IMR-90 (cell line): ENCODE results near the gene SLC25A24. TPM values are rescaled to one million over a fixed set of nuclear protein-coding genes. Genes with fewer than 3 reads are reported as not detected.
A peak's percentile ranks its signal among the peaks of the same experiment; 100 is the strongest.

ENCODE experiments used
- ATAC-seq: fragments of 200-7000 bp; cut with Tn5 transposase; 2 replicates; pipeline ENCODE4 v1.9.1; 2020; ENCODE audit warnings: low read depth, mild to moderate bottlenecking, moderate library complexity
- BruUV-seq: library from RNA; stranded (reverse); fragments of 400-500 nt; replicated peaks from 2 replicates; lab custom pipeline; 2021; lab: Mats Ljungman, UMichigan
- CTCF ChIA-PET: fragments of 300-600 bp; formaldehyde crosslinking; extraction: SDS; loops from one replicate; lab custom pipeline; 2021; ENCODE audit warnings: antibody characterized with exemption; lab: Yijun Ruan, JAX
- POLR2A ChIA-PET: fragments of 300-600 bp; sonication (Branson Sonifier 250); formaldehyde crosslinking; loops from one replicate; lab custom pipeline; 2022; ENCODE audit warnings: antibody characterized with exemption; ENCODE audit not compliant: unreplicated experiment; lab: Charles Lee
- DNase-seq: peaks from one replicate; pipeline ENCODE4 v3.0.0; 2013
- H2AFZ ChIP-seq: replicated peaks from 2 replicates; pipeline ENCODE3; 2013; ENCODE audit warnings: low read length, mild to moderate bottlenecking; ENCODE audit not compliant: poor library complexity
- H2AK5ac ChIP-seq: 2 replicates; pipeline ENCODE4 v1.6.1; 2013; ENCODE audit warnings: low read depth, low read length, inconsistent platforms
- H2AK9ac ChIP-seq: replicated peaks from 2 replicates; pipeline ENCODE3; 2013; ENCODE audit warnings: mild to moderate bottlenecking, low read depth, low read length, moderate library complexity; ENCODE audit not compliant: poor library complexity
- H2BK120ac ChIP-seq: 2 replicates; pipeline ENCODE4 v1.6.1; 2013; ENCODE audit warnings: low read depth, low read length, inconsistent platforms
- H2BK15ac ChIP-seq: 3 replicates; pipeline ENCODE4 v1.6.1; 2013; ENCODE audit warnings: low read depth, low read length, inconsistent platforms
- H2BK20ac ChIP-seq: 2 replicates; pipeline ENCODE4 v1.6.1; 2013; ENCODE audit warnings: low read depth, mild to moderate bottlenecking, inconsistent platforms, low read length, moderate library complexity
- H2BK5ac ChIP-seq: 2 replicates; pipeline ENCODE4 v1.6.1; 2013; ENCODE audit warnings: mild to moderate bottlenecking, low read depth, low read length, inconsistent platforms; ENCODE audit not compliant: poor library complexity, severe bottlenecking
- H3K14ac ChIP-seq: replicated peaks from 2 replicates; pipeline ENCODE4 v1.6.1; 2013; ENCODE audit warnings: low read depth, low read length, inconsistent platforms
- H3K18ac ChIP-seq: 2 replicates; pipeline ENCODE4 v1.6.1; 2013; ENCODE audit warnings: low read depth, low read length, control low read depth
- H3K23ac ChIP-seq: 2 replicates; pipeline ENCODE4 v1.6.1; 2013; ENCODE audit warnings: low read depth, low read length, inconsistent platforms
- H3K27ac ChIP-seq: 2 replicates; pipeline ENCODE4 v1.5.1; 2013; ENCODE audit warnings: mild to moderate bottlenecking, control low read depth, low read length; ENCODE audit not compliant: insufficient read depth
- H3K27me3 ChIP-seq: 2 replicates; pipeline ENCODE4 v1.6.1; 2013; ENCODE audit warnings: low read length; ENCODE audit not compliant: control insufficient read depth, insufficient read depth
- H3K36me3 ChIP-seq: 2 replicates; pipeline ENCODE4 v1.6.1; 2013; ENCODE audit warnings: low read length, mixed read lengths; ENCODE audit not compliant: control insufficient read depth, insufficient read depth
- H3K4ac ChIP-seq: 2 replicates; pipeline ENCODE4 v1.6.1; 2013; ENCODE audit warnings: low read depth, low read length, inconsistent platforms
- H3K4me1 ChIP-seq: 2 replicates; pipeline ENCODE4 v1.6.1; 2013; ENCODE audit warnings: low read length, mixed read lengths; ENCODE audit not compliant: control insufficient read depth, insufficient read depth
- H3K4me2 ChIP-seq: 2 replicates; pipeline ENCODE4 v1.6.1; 2013; ENCODE audit warnings: low read depth, mild to moderate bottlenecking, control low read depth, low read length, moderate library complexity
- H3K4me3 ChIP-seq: 2 replicates; pipeline ENCODE4 v1.5.1; 2013; ENCODE audit warnings: low read depth, mild to moderate bottlenecking, control low read depth, low read length, moderate library complexity; ENCODE audit not compliant: insufficient read depth
- H3K56ac ChIP-seq: 2 replicates; pipeline ENCODE4 v1.6.1; 2013; ENCODE audit warnings: low read length, inconsistent platforms; ENCODE audit not compliant: insufficient read depth; ENCODE audit errors: extremely low read depth
- H3K79me1 ChIP-seq, 2 experiments: 2 replicates each; pipeline ENCODE4 v1.6.1; 2013; ENCODE audit warnings: low read length in 2 of 2, inconsistent platforms in 1 of 2, low read depth in 1 of 2
- H3K9ac ChIP-seq: 2 replicates; pipeline ENCODE4 v1.6.1; 2013; ENCODE audit warnings: low read depth, low read length, control low read depth
- H3K9me1 ChIP-seq: 2 replicates; pipeline ENCODE4 v1.6.1; 2013; ENCODE audit warnings: low read length, inconsistent platforms; ENCODE audit not compliant: insufficient read depth
- H3K9me3 ChIP-seq: 2 replicates; pipeline ENCODE4 v1.6.1; 2013; ENCODE audit warnings: low read length; ENCODE audit not compliant: control insufficient read depth, insufficient read depth
- H4K20me1 ChIP-seq: 2 replicates; pipeline ENCODE4 v1.6.1; 2013; ENCODE audit warnings: low read length, inconsistent platforms; ENCODE audit not compliant: insufficient read depth
- H4K5ac ChIP-seq: 2 replicates; pipeline ENCODE4 v1.6.1; 2013; ENCODE audit warnings: mild to moderate bottlenecking, low read depth, low read length, control low read depth
- H4K8ac ChIP-seq, 2 experiments: 2 replicates each; pipeline ENCODE4 v1.6.1; 2013; ENCODE audit warnings: low read depth in 2 of 2, low read length in 2 of 2, control low read depth in 1 of 2, inconsistent platforms in 1 of 2
- H4K91ac ChIP-seq: 2 replicates; pipeline ENCODE4 v1.6.1; 2013; ENCODE audit warnings: low read depth, low read length, inconsistent platforms; ENCODE audit not compliant: insufficient read depth
- MAFK ChIP-seq: IDR thresholded peaks from 2 replicates; pipeline ENCODE4 v1.6.1; 2012; ENCODE audit warnings: low read depth, low read length, improper control_type of control experiment
- MAZ ChIP-seq: IDR thresholded peaks from 2 replicates; pipeline ENCODE4 v1.6.1; 2012; ENCODE audit warnings: low read depth, mild to moderate bottlenecking, low read length, improper control_type of control experiment, moderate library complexity, borderline replicate concordance
- MXI1 ChIP-seq: IDR thresholded peaks from 2 replicates; pipeline ENCODE4 v1.6.1; 2012; ENCODE audit warnings: low read depth, mild to moderate bottlenecking, low read length, moderate library complexity, borderline replicate concordance
- RFX5 ChIP-seq: IDR thresholded peaks from 2 replicates; pipeline ENCODE4 v1.8.0; 2012; ENCODE audit warnings: low read depth, mild to moderate bottlenecking, low read length, moderate library complexity
- dilution Hi-C: fragments of 300-500 bp; cut with HindIII; formaldehyde crosslinking; loops from one replicate; pipeline ENCODE4 v1.14.3; 2018; ENCODE audit warnings: low sequenced_read_pairs; ENCODE audit not compliant: unreplicated experiment
- in situ Hi-C: fragments of 300-500 bp; cut with MboI; formaldehyde crosslinking; loops from 3 replicates; pipeline ENCODE4 v1.14.3; 2019; ENCODE audit warnings: low sequenced_read_pairs, inconsistent platforms, mixed read lengths
- intact Hi-C: fragments of 100-400 bp; cut with micrococcal nuclease; formaldehyde crosslinking; loops from 2 replicates; pipeline ENCODE4 v1.10.0; 2022
- polyA plus RNA-seq, 3 experiments: library from polyadenylated mRNA; depleted of rRNA; stranded (reverse); fragments of >200 nt; gene quantifications; 2 replicates each; pipeline ENCODE4 v1.2.3, GENCODE V29; 2012; ENCODE audit warnings: low replicate concordance in 1 of 3
- total RNA-seq: library from RNA; depleted of rRNA; stranded (reverse); fragments of >200 nt; gene quantifications from 2 replicates; pipeline ENCODE4 v1.2.3, GENCODE V29; 2012
- TF ChIP-seq, protein P1 (sequence below): fragments of 150-350 bp; IDR thresholded peaks from 2 replicates; pipeline ENCODE4 v1.6.1; 2016; ENCODE audit warnings: low read depth, mild to moderate bottlenecking, low read length, moderate library complexity, borderline replicate concordance
- TF ChIP-seq, protein P2 (sequence below): conservative IDR thresholded peaks from 2 replicates; pipeline ENCODE4 v1.5.1; 2012; ENCODE audit warnings: mild to moderate bottlenecking, low read depth, low read length, improper control_type of control experiment
- TF ChIP-seq, protein P3 (sequence below): fragments of 150-350 bp; IDR thresholded peaks from 2 replicates; pipeline ENCODE4 v1.6.1; 2017; ENCODE audit warnings: mild to moderate bottlenecking, antibody characterized with exemption, low read length, low read depth

Gene SLC25A24
- total and polyA plus RNA-seq, 2 of the 4 experiments (the other 2 are of a cell fraction) = 19.4 to 20.4 TPM

DNA sequence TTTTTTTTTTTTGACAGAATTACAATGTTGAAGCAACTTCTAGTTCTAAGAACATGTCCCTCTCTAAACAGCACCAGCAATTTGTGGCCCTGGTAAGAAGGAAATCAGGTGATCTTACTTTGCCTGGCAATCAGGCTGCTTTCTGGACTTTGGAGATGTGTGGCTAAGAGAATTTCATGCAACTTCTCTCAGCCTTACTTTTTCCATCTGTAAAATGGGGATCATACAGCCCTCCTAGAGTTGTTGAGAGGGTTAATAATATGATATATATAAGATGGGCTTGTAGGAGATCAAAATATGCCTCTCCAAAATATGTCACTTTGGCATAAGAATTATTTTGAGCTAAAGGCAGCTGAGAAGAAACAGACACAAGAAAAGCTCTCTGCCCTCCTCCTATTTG, 92.0 kb downstream of the SLC25A24 start:
- Histone ChIP-seq H3K9me1 (no peaks in the 10 kb centered on the region), H3K4ac (no peak overlapping the region), H3K9ac (no peak overlapping the region), H3K4me3 (no peak overlapping the region), H3K4me1 (no peaks in the 10 kb centered on the region), H3K79me1 (no peaks in the 10 kb centered on the region), H3K14ac (no peak overlapping the region), H3K9me3 (no peaks in the 10 kb centered on the region), H3K36me3 (no peaks in the 10 kb centered on the region), H4K8ac (0 out of 4 replicates have a peak overlapping the region, but pooled peaks of 1 of the 2 experiments have one; percentile 55), H3K27ac (no peak overlapping the region), H4K20me1 (no peaks in the 10 kb centered on the region), H4K91ac (no peak overlapping the region), H2BK20ac (no peak overlapping the region), H2AK9ac (no peak overlapping the region), H2AK5ac (no peak overlapping the region), H2BK5ac (no peak overlapping the region), H3K18ac (no peak overlapping the region), H3K27me3 (no peaks in the 10 kb centered on the region; the same call in none of the 2 replicates), H2BK120ac (no peak overlapping the region), H3K56ac (no peak overlapping the region), H3K4me2 (no peak overlapping the region), H2AFZ (no peak overlapping the region), H4K5ac (no peak overlapping the region), H2BK15ac (no peak overlapping the region), H3K23ac (no peak overlapping the region)
- TF ChIP-seq MAZ (no peak), MXI1 (no peak), MAFK (no peak), RFX5 (no peak)
- TF ChIP-seq, protein P1, sequence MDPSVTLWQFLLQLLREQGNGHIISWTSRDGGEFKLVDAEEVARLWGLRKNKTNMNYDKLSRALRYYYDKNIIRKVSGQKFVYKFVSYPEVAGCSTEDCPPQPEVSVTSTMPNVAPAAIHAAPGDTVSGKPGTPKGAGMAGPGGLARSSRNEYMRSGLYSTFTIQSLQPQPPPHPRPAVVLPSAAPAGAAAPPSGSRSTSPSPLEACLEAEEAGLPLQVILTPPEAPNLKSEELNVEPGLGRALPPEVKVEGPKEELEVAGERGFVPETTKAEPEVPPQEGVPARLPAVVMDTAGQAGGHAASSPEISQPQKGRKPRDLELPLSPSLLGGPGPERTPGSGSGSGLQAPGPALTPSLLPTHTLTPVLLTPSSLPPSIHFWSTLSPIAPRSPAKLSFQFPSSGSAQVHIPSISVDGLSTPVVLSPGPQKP = no peak
- TF ChIP-seq, protein P2, sequence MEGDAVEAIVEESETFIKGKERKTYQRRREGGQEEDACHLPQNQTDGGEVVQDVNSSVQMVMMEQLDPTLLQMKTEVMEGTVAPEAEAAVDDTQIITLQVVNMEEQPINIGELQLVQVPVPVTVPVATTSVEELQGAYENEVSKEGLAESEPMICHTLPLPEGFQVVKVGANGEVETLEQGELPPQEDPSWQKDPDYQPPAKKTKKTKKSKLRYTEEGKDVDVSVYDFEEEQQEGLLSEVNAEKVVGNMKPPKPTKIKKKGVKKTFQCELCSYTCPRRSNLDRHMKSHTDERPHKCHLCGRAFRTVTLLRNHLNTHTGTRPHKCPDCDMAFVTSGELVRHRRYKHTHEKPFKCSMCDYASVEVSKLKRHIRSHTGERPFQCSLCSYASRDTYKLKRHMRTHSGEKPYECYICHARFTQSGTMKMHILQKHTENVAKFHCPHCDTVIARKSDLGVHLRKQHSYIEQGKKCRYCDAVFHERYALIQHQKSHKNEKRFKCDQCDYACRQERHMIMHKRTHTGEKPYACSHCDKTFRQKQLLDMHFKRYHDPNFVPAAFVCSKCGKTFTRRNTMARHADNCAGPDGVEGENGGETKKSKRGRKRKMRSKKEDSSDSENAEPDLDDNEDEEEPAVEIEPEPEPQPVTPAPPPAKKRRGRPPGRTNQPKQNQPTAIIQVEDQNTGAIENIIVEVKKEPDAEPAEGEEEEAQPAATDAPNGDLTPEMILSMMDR = no peak
- TF ChIP-seq, protein P3, sequence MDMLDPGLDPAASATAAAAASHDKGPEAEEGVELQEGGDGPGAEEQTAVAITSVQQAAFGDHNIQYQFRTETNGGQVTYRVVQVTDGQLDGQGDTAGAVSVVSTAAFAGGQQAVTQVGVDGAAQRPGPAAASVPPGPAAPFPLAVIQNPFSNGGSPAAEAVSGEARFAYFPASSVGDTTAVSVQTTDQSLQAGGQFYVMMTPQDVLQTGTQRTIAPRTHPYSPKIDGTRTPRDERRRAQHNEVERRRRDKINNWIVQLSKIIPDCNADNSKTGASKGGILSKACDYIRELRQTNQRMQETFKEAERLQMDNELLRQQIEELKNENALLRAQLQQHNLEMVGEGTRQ = no peak
- BruUV-seq = no TSS peak
- intact Hi-C loops = no loop called here
- ChIA-PET POLR2A (no interaction called here), CTCF (no interaction called here)
- dilution Hi-C loops = no loop called here
- DNase-seq (no peak), ATAC-seq (no peak)
- in situ Hi-C loops = no loop called here
